EH (cell line): ENCODE measurements around the gene PLCB4.
A peak's percentile ranks its signal among the peaks of the same experiment; 100 is the strongest.

Experiments
- DNase-seq: peaks from one replicate; pipeline ENCODE4 v3.0.0-alpha.2; 2015; ENCODE audit warnings: low read depth

PLCB4 gene

DNA sequence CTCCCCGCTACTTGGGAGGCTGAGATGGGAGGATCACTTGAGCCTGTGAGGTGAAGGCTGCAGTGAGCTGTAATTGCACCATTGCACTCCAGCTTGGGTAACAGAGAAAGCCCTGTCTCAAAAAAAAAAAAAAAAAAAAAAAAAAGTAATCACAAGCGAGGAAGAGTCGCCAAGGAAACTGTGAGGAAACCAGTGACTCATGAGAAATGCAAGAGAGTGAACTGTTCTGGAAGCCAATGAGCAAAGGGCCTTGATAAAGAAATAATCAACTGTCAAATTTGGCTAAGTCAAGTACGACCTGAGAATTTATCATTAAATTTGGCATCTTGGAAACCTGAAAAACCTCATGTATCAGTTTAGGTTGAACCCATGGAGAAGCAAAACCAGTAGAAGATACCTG is 429.4 kb downstream of the PLCB4 start:
- peak; percentile 40 for DNase-seq

DNA sequence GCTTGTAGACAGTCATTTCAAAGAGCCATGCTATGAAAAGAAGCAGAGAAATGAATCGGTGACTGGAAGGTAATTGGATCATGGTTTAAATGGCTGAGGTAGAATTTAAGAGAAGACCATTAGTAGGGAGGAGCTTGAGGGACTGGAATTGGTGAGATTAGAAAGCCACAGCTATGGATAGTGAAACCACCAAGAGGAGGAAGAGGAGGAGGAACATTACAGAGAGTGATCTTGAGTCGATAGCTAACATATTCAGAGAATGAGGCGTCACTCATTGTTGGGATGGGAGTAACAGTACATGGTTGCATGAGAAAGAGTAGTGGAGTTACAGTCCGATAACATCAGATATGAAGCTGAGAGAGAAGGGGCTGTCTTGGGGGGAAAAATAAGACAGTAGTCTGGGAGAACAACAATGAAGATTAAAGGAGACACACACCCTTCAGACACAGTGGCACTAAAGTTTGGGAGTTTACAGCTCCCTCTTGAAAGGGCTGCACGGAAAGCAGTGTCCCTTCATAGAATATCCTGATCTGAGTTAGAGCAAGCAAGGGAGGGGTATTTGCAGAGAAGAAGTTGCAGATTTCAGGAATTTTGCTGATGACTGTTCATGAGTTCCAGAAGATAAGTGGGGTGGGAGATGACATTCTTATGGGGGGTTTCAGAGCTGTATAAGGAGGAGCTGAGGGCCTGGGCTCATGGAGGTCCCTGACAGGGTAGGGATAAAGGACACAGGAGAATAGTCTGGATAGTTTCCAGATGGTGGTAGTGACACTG is 430.4 kb downstream of the PLCB4 start:
- no peak for DNase-seq

DNA sequence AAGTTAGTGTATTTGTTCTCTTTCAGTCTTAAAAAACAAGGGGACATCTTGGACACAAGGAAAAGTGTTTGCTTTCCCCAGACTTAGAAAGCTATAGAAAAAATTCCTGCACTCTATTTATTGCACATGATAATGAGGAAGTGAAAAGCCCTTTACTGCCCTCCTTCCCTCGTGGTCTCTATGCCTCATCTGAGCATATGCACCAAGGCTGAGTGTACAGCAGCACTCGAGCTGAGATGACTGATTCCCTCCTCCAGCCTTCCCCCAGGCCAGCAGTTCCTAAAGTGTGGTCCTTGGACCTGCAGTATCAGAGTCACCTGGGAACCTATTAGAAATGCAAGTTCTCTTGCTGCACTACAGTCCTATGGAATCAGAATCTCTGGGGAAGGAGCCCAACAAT is 431.2 kb downstream of the PLCB4 start:
- no peak for DNase-seq

DNA sequence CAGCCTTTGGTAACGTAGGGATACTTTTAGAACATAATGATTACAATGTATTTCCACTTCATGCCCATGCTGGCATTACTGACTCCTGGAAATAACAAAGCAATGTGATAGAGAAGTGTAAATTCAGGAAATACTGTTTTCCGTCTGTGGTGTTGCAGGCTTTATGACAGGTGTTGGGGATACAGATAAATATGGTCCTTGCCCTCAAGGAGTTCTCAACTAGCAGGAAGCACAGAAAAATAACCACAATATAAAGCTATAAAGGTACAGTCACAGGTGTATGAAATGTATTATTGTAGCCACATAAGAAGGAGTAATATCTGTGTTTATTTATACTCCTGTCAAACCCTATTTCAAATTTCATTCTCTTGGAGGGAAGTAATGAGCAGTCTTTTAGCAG is 432.6 kb downstream of the PLCB4 start:
- no peak for DNase-seq

DNA sequence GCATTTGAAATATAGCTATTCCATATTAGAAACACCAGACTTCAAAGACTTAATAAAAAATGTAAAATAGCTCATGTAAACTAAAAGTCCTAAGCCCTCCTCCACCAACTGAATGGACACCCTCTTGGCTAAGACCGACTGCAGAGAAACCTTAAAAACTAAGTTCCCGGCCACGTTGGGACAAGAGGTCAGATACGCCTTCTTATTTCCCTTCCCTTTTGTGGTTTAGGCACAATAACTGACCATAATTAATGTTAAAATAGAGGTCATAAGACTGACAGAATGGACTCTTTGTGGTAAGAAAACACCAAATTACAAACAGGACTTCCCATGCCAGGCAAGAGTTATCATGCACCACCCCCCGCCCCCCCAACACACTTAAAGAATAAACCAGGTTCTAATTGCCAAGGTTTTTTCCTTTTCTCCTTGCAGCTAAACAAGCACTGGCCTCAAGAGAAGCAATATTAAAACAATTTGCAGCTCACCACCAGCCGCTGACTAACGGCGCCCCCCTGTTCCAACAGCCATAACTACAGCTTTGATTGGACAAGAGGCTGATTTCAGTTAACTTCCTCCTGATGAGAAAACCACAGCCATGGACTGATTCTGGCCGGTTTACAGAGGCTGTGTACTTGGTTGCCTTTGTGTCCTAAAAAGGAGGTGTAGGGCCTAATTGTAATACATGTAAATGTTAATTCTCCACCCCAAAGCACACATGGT is 434.8 kb downstream of the PLCB4 start:
- DNase-seq, result peak; percentile 50

DNA sequence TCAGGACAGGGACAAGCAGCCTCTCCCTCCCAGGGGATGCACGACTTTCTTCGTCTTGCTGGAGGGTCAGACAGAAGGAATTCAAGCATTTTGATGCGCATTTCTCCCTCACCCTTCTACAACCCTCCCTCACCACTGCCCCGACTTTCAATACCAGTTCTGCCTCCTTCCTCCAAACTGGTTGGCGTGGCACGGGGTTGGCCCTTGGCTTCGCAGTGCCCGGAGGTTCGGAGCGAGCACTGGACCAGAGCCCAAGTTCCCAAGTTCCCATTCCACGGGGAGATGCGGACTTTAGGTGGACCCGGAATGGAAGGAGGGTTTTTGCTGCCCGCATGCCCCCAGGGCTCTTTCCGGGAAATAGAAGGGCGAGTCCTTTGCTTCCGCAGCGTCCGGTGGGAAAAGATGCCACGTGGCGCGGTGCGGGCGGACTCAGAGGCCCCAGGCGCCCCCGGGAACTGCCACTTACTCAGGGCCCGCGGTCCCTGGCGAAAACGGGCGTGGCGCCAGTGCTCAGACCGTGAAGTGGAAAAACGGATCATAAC is 437.5 kb downstream of the PLCB4 start:
- DNase-seq, result no peak

DNA sequence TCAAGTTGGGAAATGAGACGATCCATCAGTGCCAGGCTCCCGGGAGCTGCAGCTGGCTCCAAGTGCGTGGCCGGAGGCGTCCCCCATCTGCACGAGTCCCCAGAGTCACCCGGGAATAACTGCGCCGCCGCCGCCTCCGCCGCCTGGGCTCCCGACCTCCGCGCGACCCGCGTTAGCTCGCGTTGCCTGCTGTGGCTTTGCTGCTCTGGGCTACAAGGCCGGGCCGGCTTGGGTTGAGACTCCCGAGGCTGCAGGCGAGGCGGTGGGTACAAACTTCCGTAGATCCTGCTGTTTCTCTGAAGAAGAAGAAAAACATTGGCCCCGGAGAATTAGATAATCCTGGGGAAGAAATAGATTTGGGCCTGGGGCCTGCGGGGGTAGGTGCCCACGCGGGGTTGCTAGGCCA is 438.1 kb downstream of the PLCB4 start:
- no peak for DNase-seq

DNA sequence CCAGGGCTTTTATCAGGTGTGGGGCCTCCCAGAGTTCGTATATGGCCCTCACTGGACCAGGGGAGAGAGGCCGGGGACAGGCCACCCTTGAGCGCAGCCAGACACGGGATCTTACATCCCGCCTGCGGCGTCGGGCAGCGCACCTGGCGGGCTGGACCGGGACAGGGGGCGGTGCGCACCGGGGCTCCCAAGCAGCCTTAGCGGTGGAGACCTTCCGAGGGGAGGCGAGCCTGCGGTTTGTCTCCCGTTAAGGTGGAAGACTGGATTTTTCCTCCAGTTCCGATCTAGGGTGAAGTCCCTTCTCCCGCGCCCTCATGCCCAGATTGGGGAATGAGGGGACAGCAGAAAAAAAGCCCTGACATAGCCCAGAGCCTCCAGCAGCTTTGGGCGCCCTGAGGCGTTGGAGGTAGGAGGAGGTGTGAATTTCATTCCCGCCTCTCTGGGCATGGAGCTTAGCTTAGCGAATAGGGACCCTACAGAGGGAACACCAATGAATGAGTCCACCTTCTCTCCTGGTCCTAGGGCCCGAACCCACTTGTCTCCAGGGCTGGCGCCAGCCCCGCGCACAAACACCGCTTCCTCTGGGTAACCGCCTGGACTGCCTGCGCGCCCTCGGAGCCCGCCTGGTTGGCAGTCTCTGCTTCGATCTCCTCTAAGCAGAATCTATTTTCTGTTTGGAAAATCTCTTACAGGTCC is 438.8 kb downstream of the PLCB4 start:
- DNase-seq, result no peak

DNA sequence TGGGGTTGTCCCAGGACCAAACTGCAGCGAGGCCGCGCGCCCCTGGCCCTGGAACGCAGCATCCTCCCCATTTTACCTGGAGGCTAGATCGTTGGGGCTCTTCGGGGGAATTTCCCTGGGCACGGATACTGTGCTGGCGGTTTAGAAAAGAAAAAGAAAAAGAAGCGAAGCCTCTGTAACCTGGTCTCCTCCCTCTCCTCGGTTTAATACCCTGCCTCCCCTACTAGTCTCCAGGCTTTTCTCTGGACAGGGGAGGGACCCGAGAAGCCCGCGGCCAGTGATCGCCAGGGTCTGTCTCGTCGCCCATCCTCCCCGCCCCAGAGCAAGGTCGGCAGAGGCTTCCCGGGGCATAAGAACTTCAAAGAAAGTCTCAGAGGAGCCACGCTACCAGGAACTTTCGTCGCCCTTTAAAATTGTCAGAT is 439.4 kb downstream of the PLCB4 start:
- DNase-seq, result no peak

DNA sequence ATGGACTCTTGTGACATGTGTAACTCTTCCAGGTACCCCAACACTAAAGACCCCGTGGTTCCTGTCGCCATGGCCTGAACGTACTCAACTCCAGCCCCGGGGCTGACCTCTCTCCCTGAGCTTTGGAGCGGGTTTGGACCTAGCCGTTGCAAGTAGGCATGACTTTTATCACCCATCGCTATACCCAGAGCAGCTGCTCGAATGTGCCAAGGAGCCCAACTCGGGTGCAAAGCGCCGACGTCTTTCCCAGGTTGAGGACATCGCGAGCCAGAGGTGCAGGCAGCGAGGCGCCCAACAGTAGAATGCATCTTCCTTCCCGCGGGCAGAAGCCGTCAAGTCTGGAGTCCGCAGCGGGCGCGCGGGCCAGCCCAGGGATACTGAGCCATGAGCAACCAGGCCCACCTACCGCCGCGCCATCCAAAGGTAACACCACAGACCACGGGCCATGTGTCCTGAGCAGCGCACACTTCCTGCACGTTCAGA is 439.9 kb downstream of the PLCB4 start:
- no peak for DNase-seq

DNA sequence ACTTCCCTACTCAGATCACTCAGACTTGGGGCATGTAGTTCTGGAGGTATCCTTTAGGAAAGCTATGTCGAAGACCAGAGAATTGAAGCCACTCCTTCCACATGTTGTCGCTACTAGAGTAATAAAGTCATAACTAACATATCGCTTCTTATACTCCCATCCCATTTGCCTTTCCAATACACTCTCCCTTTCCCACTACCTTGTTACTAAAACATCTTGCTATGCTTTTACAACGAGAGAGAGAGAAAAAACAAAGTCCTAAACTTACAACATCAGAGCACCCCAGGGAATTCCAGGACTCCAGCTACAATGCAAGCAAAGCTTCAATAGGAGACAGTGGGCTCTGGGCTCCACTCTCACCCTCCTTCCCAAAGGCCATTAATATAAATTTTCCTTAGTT is 440.4 kb downstream of the PLCB4 start:
- no peak for DNase-seq

DNA sequence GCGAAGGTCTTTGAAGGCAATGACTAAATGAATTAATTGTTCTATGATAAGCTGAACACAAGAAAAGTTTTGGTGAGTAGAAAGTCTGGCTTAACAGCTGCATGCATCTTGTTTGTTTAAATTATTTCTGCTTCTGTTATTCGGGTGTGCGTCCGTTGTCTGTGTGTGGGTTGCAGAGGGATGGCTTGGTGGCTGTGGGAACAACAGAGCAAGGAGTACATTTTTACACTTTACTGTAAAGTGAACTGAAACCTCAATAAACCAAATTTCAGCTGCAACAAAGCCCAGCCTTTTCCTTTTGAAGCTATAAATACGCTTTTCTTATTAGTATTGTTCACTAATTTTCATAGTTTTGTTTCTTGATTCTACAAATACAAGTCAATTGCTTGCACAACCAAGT is 442.0 kb downstream of the PLCB4 start:
- DNase-seq, result no peak

DNA sequence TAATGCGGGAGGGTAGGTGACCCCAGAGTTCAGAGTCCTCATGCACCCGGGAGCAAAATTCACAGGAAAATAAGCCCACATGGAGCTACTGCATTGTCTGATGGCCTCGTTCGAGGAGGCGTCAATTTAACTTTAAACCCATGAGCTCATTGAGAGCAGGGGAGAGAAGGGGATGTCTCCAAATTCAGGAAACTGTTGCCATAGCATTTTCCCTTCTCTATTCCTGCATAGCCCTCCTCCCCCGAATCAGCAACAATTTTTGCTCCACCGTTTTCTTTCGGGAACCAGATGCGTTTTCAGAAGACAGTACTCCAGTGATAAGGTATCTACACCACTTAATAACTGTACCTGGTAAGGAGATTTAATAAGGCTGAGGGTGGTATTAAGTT is 445.2 kb downstream of the PLCB4 start:
- DNase-seq, result no peak

DNA sequence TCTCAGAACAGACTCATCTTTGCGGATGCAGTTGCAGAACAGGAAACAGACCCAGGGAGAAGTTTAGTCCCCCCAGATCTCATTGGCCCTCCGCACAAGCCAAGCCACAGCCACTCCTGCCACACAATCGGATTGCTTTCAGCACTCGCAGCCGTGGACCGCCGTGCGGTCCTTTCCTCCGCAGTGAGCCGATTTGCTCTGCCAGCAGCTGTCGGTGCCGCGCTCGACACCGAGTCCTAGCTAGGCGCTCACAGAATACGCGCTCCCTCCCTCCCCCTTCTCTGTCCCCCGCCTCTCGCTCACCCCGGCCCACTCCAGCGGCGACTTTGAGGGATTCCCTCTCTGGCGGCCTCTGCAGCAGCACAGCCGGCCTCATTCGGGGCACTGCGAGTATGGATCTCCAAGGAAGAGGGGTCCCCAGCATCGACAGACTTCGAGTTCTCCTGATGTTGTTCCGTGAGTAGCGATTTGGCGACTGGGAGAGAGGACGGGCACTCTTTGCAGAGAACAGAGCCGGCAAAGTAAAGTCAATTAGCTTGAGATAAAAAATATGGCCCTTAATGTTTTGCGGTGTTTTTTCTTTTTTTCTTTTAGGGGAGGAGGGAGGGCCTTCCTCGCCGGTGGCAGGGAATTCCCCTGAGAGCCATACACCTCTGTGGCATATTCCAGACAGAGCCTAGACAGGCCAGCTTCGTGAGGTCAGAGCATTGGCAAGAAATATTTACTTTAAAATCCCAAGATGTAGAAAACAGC is 445.8 kb downstream of the PLCB4 start, which contains the start of gene LAMP5:
Gene LAMP5 (plus strand): TSS at position 130 of the 753 bp plus-strand sequence. CDS start 263 bp downstream, at position 393.
- DNase-seq, result peak; percentile 31

DNA sequence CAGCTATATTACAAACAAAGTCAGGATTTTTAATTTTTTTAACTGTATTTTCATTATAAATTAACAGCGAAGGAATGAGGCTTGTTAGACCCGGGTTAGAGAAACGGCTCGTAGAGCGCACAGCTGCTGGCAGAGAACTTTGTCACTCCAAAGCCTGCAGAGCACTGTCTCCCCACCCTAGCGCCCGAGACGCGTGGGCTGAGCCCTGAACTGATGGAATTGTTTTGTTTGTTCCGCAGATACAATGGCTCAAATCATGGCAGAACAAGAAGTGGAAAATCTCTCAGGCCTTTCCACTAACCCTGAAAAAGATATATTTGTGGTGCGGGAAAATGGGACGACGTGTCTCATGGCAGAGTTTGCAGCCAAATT is 446.3 kb downstream of the PLCB4 start:
- no peak for DNase-seq

DNA sequence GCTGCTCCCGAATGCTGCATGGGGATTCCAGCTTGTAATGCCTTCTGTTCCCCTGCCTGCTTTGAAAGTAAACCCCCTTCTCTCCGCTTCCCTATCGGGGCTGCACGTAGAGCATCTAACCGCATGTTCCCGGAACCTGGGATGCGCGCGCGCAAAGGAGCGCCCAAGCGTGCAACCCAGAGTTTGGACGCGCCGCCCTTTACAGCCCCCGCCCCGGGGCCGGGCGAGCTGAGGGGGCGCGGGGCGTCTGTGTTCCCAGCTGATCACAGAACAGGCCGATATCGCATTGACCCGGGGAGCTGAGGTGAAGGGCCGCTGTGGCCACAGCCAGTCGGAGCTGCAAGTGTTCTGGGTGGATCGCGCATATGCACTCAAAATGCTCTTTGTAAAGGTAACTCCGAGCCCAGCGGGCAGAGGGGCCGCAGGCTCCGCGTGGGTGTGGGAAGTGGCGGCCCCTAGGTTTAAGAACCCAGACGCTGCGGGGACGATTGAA is 446.9 kb downstream of the PLCB4 start:
- no peak for DNase-seq

DNA sequence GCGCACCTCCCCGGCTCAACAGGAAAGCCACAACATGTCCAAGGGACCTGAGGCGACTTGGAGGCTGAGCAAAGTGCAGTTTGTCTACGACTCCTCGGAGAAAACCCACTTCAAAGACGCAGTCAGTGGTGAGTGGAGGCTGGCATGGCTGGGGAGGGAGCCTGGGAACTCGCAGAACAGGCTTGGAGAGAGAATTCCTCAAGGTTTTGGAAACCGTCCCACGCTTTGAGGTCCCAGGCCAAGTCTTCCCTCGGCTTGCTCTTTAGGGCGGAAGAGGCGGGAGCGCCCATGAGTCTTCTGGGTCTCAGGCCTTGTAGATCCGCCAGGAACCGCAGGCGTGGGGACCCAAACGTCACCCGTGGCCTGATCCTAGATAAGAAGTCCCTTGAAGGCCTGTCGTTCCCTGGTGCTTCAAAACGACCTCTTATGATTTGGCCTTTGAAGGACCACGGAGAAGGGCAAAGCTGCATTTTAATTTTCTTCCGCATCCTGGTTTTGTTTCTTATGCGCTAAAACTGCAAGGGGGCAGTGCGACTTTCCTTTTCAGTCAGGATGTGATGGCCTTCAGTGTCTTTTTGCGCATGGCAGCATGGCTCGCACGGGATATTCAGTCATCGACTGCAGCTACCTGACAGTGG is 447.5 kb downstream of the PLCB4 start:
- DNase-seq, result peak; percentile 49

DNA sequence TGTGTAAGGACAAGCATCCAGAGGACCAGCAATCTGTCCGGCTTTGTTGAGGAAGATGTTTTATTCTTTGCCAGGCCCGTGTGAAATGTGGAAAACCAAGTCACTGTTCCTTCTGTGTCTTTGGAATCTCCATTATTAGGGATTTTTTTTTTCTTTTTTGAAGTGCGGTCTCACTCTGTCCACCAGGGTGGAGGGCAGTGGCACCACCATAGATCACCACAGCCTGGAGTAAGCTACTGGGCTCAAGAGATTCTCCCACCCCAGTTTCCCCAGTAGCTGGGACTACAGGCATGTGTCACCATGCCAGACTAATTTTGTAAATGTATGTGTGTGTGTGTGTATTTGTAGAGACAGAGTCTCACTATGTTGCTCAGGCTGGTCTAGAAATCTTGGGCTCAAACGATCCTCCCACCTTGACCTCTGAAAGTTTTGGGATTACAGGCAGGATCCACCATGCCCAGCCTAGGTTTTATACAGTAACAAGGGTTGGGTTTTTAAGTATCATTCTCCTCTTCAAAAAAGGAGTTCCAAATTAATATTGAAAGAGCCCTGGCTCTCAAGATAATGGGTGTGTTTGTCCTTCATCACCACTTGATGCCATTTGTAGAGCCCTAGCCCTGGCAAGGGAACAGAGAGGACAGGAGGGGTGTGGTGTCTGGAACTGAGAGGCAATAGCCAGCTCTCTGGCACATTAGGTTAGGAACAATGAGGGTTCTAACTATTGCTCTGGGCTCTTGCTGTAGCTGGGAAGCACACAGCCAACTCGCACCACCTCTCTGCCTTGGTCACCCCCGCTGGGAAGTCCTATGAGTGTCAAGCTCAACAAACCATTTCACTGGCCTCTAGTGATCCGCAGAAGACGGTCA is 448.6 kb downstream of the PLCB4 start:
- DNase-seq, result no peak

DNA sequence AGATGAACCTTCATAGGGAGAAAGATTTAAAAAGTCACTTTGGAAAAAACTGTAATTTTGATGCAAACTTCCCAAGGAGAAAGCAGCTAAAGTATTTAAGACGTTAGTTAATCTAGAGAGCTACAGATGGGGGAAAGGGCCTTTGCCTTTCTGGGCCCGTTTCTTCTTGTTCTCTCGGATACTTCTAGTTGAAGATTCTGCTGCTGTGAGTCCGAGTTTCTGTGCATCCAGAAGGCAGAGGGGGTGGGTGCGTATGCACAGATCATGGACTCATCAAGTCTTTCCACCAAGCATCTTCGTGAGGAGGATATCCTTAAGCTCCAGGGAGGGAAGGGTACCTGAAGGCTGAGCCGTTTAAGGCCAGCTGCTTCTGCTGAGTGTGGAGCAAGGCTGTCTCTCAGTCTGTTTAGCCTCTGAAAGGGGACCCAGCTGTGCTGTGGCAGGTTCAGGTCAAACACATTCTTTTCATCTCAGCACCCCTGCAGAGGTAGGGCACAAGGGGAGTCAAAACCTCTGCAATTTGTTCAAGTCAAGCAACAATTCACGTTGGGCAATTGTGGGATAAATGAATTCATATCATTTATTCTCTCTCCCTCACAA is 449.8 kb downstream of the PLCB4 start:
- no peak for DNase-seq

DNA sequence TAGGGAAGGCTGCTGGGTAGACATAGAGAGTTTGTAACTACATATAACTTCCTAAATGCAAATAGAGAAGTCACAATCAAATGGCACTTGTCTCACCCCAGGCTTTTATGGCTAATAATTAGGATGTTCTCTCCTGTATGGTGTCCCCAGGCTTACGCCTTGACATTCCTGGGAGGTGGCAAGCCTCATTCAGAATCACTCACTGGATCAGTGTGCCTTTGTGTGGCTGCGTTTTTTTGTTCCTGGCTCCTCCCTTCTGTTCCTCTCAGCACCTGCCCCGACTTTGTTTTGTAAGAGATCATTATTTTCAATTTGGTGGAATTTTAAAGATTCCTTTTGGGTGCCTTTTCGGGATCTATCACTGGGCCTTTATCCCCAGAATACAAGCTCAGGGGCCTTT is 451.2 kb downstream of the PLCB4 start:
- DNase-seq, result no peak
